Fibroblast of skin of scalp (primary cell): ENCODE results near the gene UTP3.
"Not testable (repeated sequence)": the region's sequence is repeated elsewhere in the genome, so short reads cannot be mapped to it uniquely, and the experiment has no call there.

Source experiments
- DNase-seq: peaks from one replicate; pipeline ENCODE4 v3.0.0-alpha.2; 2013

Gene UTP3

GRCh38 chr4:70718811-70719604 is 30.7 kb downstream of the UTP3 start:
- DNase-seq: no peak

GRCh38 chr4:70721747-70722146 is 33.4 kb downstream of the UTP3 start, which contains the start of gene RUFY3:
TSS of gene RUFY3 (plus strand) at chr4:70721964. CDS start at chr4:70722574, 610 bp downstream.
- peak; percentile 93 for DNase-seq

GRCh38 chr4:70722199-70722791 is 34.0 kb downstream of the UTP3 start:
- peak; percentile 69 for DNase-seq

- no peak for DNase-seq
Measured at GRCh38 chr4:70724463-70724862, 36.1 kb downstream of the UTP3 start.

GRCh38 chr4:70725633-70726032 is 37.3 kb downstream of the UTP3 start:
- DNase-seq: no peak

- not testable (repeated sequence) for DNase-seq
Measured at GRCh38 chr4:70726515-70726914, 38.2 kb downstream of the UTP3 start.

- no peak for DNase-seq
Measured at GRCh38 chr4:70728091-70728490, 39.8 kb downstream of the UTP3 start.

- not testable (repeated sequence) for DNase-seq
Measured at GRCh38 chr4:70732878-70733277, 44.5 kb downstream of the UTP3 start.

- DNase-seq: no peak
Measured at GRCh38 chr4:70734168-70734954, 46.0 kb downstream of the UTP3 start.

GRCh38 chr4:70734971-70735370 is 46.6 kb downstream of the UTP3 start:
- DNase-seq: no peak

- peak; percentile 70 for DNase-seq
Measured at GRCh38 chr4:70735915-70736314, 47.6 kb downstream of the UTP3 start.

GRCh38 chr4:70737006-70737405 is 48.7 kb downstream of the UTP3 start:
- DNase-seq: no peak

GRCh38 chr4:70737409-70737808 is 49.1 kb downstream of the UTP3 start:
- DNase-seq: no peak

- no peak for DNase-seq
Measured at GRCh38 chr4:70739496-70740337, 51.4 kb downstream of the UTP3 start.
